OCI-LY7 (cell line): Measurements from ENCODE around the gene CXCL13. TPM values are rescaled to one million over a fixed set of nuclear protein-coding genes. Genes with fewer than 3 reads are reported as not detected.

Source experiments
- BruUV-seq: library from RNA; stranded (reverse); fragments of 400-500 nt; replicated peaks from 2 replicates; lab custom pipeline; 2021; lab: Mats Ljungman, UMichigan
- CTCF ChIA-PET: fragments of 300-600 bp; sonication (Branson Sonifier 250); formaldehyde crosslinking; loops from one replicate; lab custom pipeline; 2022; ENCODE audit warnings: antibody characterized with exemption; ENCODE audit not compliant: unreplicated experiment; lab: Charles Lee
- POLR2A ChIA-PET: fragments of 300-600 bp; sonication (Branson Sonifier 250); formaldehyde crosslinking; loops from one replicate; lab custom pipeline; 2022; ENCODE audit warnings: antibody characterized with exemption; lab: Charles Lee
- DNase-seq: peaks from one replicate; pipeline ENCODE4 v3.0.0-alpha.2; 2015; ENCODE audit warnings: low spot score
- H2AFZ ChIP-seq: fragments of 200-600 bp; sonication (generic), shearing (Covaris generic); 2 replicates; pipeline ENCODE4 v1.6.1; 2014; ENCODE audit warnings: mild to moderate bottlenecking, antibody characterized with exemption, low read length, moderate library complexity
- H3K27ac ChIP-seq: fragments of 200-600 bp; sonication (generic); 2 replicates; pipeline ENCODE4 v1.5.1; 2014; ENCODE audit warnings: mixed run types, low read depth, mild to moderate bottlenecking, moderate library complexity, low read length, inconsistent platforms; ENCODE audit not compliant: poor library complexity, severe bottlenecking
- H3K36me3 ChIP-seq: fragments of 200-600 bp; sonication (generic); 2 replicates; pipeline ENCODE4 v1.6.1; 2014; ENCODE audit warnings: mild to moderate bottlenecking, antibody characterized with exemption, low read length, moderate library complexity, mixed read lengths; ENCODE audit not compliant: insufficient read depth
- H3K4me1 ChIP-seq: fragments of 200-600 bp; sonication (generic); 2 replicates; pipeline ENCODE4 v1.5.1; 2014; ENCODE audit warnings: mild to moderate bottlenecking, low read length; ENCODE audit not compliant: insufficient read depth, poor library complexity, severe bottlenecking
- H3K4me2 ChIP-seq: fragments of 200-600 bp; sonication (generic); 2 replicates; pipeline ENCODE4 v1.6.1; 2014; ENCODE audit warnings: mild to moderate bottlenecking, low read length
- H3K4me3 ChIP-seq: fragments of 200-600 bp; sonication (generic); 2 replicates; pipeline ENCODE4 v1.5.1; 2014; ENCODE audit warnings: mild to moderate bottlenecking, low read depth, low read length; ENCODE audit not compliant: poor library complexity, severe bottlenecking
- H3K79me2 ChIP-seq: fragments of 200-600 bp; sonication (generic); 2 replicates; pipeline ENCODE4 v1.6.1; 2016; ENCODE audit warnings: low read depth, mild to moderate bottlenecking, low read length, moderate library complexity, mixed read lengths; ENCODE audit not compliant: insufficient read depth
- H3K9me2 ChIP-seq: fragments of 200-600 bp; sonication (generic); 2 replicates; pipeline ENCODE4 v1.6.1; 2016; ENCODE audit warnings: mild to moderate bottlenecking, low read length, mixed read lengths; ENCODE audit not compliant: insufficient read depth
- H3K9me3 ChIP-seq: fragments of 200-600 bp; sonication (generic); 2 replicates; pipeline ENCODE4 v1.6.1; 2014; ENCODE audit warnings: mild to moderate bottlenecking, mixed run types, low read length, mixed read lengths
- H4K20me1 ChIP-seq: fragments of 200-600 bp; sonication (generic); 2 replicates; pipeline ENCODE4 v1.6.1; 2014; ENCODE audit warnings: mild to moderate bottlenecking, antibody characterized with exemption, low read length, moderate library complexity, mixed read lengths; ENCODE audit not compliant: insufficient read depth
- CTCF ChIP-seq: fragments of 200-600 bp; sonication (generic); conservative IDR thresholded peaks from 2 replicates; pipeline ENCODE4 v1.5.1; 2014; ENCODE audit warnings: mild to moderate bottlenecking, antibody characterized with exemption, low read length, moderate library complexity, mixed read lengths
- EZH2phosphoT487 ChIP-seq: fragments of 200-600 bp; sonication (generic); IDR thresholded peaks from 2 replicates; pipeline ENCODE4 v1.6.1; 2018; ENCODE audit warnings: low read depth, borderline replicate concordance, mild to moderate bottlenecking, mixed run types, antibody characterized with exemption, low read length, moderate library complexity, mixed read lengths
- intact Hi-C: fragments of 100-400 bp; cut with micrococcal nuclease; formaldehyde crosslinking; loops from one replicate; pipeline ENCODE4 v1.10.0; 2022; ENCODE audit not compliant: unreplicated experiment
- total RNA-seq, 2 experiments: library from RNA; depleted of rRNA in 1 of 2; stranded (reverse); fragments of >200 nt in 1 of 2; shearing (Covaris generic) in 1 of 2; gene quantifications; 2 replicates each; pipeline ENCODE4 v1.2.3, GENCODE V29; 2014 to 2022

CXCL13 gene
- total RNA-seq, 2 experiments from 2014 or later: not detected

GRCh38 chr4:77650787-77651186 lies 45.2 kb downstream of the CXCL13 start:
- 0 out of 2 replicates have a peak, but pooled peaks cover 10% of the 10 kb centered on the region for H3K9me3 ChIP-seq
- CTCF ChIA-PET: no interaction called here
- no TSS peak for BruUV-seq

DNA sequence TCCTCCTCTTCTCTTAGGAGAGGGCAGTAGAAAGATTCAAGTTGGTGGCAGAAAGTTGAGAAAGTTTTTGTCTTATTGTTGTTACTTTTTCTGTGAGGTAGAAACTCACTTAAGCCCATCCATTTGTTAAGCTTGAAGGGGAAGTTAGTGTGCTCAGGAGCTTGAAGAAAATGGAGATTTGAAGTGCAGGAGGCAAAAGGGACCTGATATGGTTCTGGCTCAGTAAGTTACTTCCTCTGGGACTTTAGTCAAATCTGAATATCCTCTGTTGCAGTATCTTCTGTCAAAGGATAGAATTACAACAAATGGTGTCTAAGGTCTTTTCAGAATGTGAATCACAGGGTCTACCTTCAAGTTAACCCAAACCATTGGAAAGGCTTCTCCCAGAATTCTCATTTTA lies 46.2 kb downstream of the CXCL13 start:
- no peak for DNase-seq
- ChIA-PET CTCF (no interaction called here), POLR2A (interaction anchor here (1.5 kb wide), 1 partner anchor 11 kb away, joined by 8 read pairs; no protein-coding TSS in a partner anchor)
- BruUV-seq: no TSS peak
- TF ChIP-seq EZH2phosphoT487 (no peak), CTCF (no peak)
- H3K79me2 ChIP-seq: no peaks in the 10 kb centered on the region
- H3K27ac ChIP-seq: no peak overlapping the region
- H3K4me1 ChIP-seq: no peaks in the 10 kb centered on the region
- no peaks in the 10 kb centered on the region for H4K20me1 ChIP-seq
- 0 out of 2 replicates have a peak, but pooled peaks cover 3% of the 10 kb centered on the region for H3K9me3 ChIP-seq
- no peaks in the 10 kb centered on the region for H3K36me3 ChIP-seq
- H3K4me3 ChIP-seq: no peak overlapping the region
- H2AFZ ChIP-seq: no peak overlapping the region
- H3K9me2 ChIP-seq: no peaks in the 10 kb centered on the region
- H3K4me2 ChIP-seq: no peak overlapping the region
- intact Hi-C loops: no loop called here

More at GRCh38 chr4:77650787-77651186, 45.2 kb downstream of the CXCL13 start:
- Histone ChIP-seq H3K9me2 (no peaks in the 10 kb centered on the region), H3K4me3 (no peak overlapping the region), H3K4me1 (no peaks in the 10 kb centered on the region), H2AFZ (no peak overlapping the region), H3K27ac (no peak overlapping the region), H3K79me2 (no peaks in the 10 kb centered on the region), H3K4me2 (no peak overlapping the region), H3K36me3 (no peaks in the 10 kb centered on the region), H4K20me1 (no peaks in the 10 kb centered on the region)
- POLR2A ChIA-PET: interaction anchor here (0.6 to 1.5 kb wide), 4 partner anchors 10 to 494 kb away, joined by 4 to 8 read pairs (median 4); no protein-coding TSS in a partner anchor
- intact Hi-C loops: no loop called here
- no peak for TF ChIP-seq CTCF
- no peak for TF ChIP-seq EZH2phosphoT487
- no peak for DNase-seq

- no peaks in the 10 kb centered on the region for H4K20me1 ChIP-seq
- H3K27ac ChIP-seq: no peak overlapping the region
- BruUV-seq: no TSS peak
- H3K79me2 ChIP-seq: no peaks in the 10 kb centered on the region
- no peaks in the 10 kb centered on the region for H3K36me3 ChIP-seq
- no peaks in the 10 kb centered on the region for H3K4me1 ChIP-seq
- no peak for DNase-seq
- intact Hi-C loops: no loop called here
- no peak overlapping the region for H3K4me3 ChIP-seq
- ChIA-PET CTCF (no interaction called here), POLR2A (no interaction called here)
- TF ChIP-seq CTCF: no peak
- no peak for TF ChIP-seq EZH2phosphoT487
- no peak overlapping the region for H2AFZ ChIP-seq
- H3K9me3 ChIP-seq: no peaks in the 10 kb centered on the region
- no peaks in the 10 kb centered on the region for H3K9me2 ChIP-seq
- no peak overlapping the region for H3K4me2 ChIP-seq
Observed at GRCh38 chr4:77652237-77652897, 46.7 kb downstream of the CXCL13 start.
